ENCODE results near the gene IFNGR1.
A peak's percentile ranks its signal among the peaks of the same experiment; 100 is the strongest.
"Not testable (repeated sequence)": the region's sequence is repeated elsewhere in the genome, so short reads cannot be mapped to it uniquely, and the experiment has no call there.

The IFNGR1 gene

GRCh38 chr6:137218917-137219663 is at the start of gene IFNGR1:
IFNGR1 (minus strand) TSS chr6:137219385; CDS start chr6:137219327, 58 bp downstream.
- peak; percentile 94 to 97 for DNase-seq (ENCODE audit: low read depth in 2 of 2)

DNA sequence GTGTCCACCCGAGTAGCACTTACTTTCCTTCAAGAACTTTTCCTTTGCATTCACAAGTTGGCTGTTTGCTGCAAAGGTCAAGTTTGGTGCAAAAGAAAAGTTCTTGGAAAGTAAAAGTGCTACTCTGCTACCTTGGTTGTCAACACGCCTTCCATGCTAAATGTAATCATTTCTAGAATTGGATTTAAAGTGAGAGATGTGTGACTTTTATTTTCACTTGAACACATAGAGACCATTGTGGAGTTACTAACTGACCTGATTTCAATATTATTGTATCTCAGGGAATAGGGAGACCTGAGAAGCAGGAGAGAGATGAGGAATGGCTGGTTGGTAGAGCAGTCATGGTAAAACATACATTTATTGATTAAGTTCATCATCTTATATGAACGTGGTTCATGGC is 49.7 kb upstream of the IFNGR1 start:
- no peak for DNase-seq (ENCODE audit: low read depth in 2 of 2)

- no peak for DNase-seq (ENCODE audit: low read depth in 2 of 2)
Measured at GRCh38 chr6:137266309-137266586, 47.1 kb upstream of the IFNGR1 start.

DNA sequence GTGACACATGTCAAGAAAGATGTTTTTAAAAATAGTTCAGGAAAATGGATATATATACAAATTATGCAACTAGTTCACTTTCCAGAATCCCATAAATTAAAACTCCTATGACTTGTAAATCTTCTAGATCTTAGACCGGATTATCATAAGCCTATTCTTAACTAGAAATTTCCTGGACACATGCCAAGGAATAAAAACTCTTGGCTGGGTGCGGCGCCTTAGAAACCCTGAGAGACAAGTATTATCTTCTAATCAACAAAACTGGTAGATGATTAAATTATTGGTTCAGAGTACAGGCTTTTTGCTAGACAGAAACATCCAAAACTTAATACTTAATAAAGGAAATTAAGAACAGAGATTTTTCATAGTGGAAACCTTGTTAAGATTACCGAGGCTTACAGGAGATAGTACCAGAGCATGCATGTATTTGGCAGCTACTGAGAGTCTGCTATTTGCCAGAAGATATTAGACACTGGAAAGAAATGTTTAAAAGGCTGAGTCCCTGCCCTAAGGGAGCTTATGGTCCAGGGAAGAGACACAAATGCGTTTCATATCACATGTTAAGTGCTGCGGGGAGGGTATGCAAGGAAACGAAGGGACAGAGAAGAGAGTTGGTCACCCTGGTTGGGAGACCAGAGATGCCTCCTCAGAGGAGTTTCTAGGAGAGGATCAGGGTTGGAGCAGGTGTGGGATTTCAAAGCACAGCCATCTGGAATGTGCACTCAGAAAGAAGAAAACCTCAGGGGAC is 46.5 kb upstream of the IFNGR1 start:
- DNase-seq (ENCODE audit: low read depth in 2 of 2) = no peak

DNA sequence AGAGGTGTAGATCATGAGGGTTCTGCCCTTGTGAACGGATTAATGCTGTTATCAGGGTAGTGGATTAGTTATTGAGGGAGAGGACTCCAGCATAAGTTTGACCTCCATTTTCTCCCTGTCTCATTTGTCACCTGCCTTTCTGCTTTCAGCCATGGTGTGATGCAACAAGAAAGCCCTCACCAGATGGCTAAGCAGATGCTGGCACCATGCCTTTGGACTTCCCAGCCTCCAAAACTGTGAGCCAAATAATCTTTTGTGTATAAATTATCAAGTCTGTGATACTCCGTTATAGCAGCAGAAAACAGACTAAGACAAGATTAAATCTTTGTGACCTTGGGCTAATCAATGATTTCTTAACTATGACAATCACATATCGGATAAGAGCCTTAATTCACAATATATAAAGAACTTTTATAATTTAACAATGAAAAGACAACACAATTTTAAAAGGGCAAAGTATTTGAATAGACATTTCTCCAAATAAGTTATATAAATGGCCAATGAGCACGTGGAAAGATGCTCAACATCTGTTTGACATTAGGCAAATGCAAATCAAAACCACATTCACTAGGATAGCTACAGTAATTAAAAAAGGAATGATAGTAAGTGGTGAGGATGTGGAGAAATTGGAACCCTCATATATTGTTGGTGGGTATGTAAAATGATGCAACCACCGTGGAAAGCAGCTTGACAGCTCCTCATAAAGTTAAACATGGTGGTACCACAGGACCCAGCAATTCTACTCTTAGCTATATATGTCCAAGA is 45.3 kb upstream of the IFNGR1 start:
- DNase-seq (ENCODE audit: low read depth in 2 of 2) = no peak

GRCh38 chr6:137261761-137262160 is 42.6 kb upstream of the IFNGR1 start:
- DNase-seq (ENCODE audit: low read depth in 2 of 2) = no peak

DNA sequence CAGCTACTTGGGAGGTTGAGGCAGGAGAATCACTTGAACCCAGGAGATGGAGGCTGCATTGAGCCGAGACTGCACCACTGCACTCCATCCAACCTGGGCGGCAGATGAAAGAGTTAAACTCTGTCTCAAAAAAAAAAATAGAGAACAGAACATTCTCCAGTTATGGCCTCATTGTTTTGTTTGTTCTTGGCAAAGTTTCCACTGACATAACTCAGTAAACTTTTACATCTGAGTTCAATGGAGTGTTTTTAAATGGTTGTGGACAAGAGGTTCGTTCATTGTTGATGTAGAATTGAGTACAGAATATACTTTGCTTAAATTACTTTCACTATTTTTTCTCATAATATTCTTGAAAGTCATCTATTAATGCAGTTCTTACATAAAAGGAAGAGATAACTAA is 42.2 kb upstream of the IFNGR1 start:
- no peak for DNase-seq (ENCODE audit: low read depth in 2 of 2)

DNA sequence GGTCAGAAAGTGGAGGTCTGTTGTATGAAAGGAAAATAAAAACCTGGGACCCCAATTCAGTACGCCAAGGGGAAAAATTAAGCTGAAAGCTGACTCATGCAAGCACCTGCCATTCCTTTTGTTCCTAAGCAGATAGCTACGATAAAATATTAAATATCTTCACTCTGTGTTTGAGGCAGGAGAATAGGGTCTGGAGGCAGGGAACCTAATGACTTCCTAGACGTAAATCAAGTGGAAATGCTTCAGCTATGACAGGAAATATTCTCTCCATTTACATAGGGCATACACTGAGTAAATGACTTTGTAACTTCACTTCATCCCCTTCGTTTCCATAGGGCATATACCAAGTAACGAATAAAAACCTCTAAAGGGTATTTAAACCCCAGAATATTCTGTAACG is 41.0 kb upstream of the IFNGR1 start:
- no peak for DNase-seq (ENCODE audit: low read depth in 2 of 2)

DNA sequence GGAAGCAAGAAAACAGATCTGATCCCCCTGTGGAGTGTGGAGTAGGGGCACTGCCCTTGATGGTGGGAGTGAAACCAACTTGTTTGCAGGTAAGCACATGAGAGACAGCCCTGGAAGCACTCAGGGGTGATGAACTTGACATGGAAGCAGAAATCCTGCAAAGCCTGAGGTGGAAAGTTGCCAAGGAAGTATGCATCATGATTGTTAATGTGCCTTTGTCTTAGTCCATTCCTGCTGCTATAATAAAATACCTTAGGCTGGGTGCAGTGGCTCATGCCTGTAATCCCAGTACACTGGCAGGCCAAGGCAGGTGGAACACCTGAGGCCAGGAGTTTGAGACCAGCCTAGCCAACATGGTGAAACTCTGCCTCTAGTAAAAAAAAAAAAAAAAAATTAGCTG is 40.2 kb upstream of the IFNGR1 start:
- DNase-seq (ENCODE audit: low read depth in 2 of 2) = no peak

DNA sequence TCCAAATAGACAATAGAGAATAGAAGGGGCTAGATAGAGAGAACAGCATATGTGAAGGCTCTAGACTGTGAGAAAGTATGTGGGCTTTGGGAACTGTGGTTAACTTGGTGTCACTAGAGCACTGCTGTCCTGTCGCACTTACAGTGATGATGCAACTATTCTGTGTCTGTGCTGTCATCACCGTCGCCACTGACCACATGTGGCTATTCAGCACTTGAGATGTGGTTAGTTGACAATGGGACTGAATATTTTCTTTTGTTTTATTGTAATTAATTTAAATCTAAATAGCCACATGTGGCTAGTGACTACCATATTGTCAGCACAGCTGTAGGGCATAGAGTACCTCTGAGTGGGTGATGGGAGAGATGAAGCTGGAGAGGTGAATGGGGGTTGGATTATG is 39.0 kb upstream of the IFNGR1 start:
- DNase-seq (ENCODE audit: low read depth in 2 of 2) = no peak

GRCh38 chr6:137256350-137257103 is 37.3 kb upstream of the IFNGR1 start:
- no peak for DNase-seq (ENCODE audit: low read depth in 2 of 2)

DNA sequence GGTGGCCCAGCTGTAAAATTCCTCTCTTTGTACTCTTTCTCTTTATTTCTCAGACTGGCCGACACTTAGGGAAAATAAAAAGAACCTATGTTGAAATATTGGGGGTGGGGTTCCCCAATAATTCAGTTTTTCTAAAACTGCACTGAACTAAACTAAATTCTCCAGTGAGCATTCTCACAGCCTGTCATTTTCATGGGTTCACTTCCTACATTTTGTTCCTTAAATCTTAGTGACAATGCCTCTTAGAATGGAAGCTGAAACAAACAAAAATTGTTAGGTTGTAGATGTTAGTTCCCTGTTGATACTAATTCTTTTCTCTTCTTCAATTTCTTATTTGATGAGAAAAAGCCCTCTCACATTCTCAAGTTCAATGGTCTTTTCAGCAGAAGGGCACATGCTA is 35.8 kb upstream of the IFNGR1 start:
- DNase-seq (ENCODE audit: low read depth in 2 of 2) = no peak

DNA sequence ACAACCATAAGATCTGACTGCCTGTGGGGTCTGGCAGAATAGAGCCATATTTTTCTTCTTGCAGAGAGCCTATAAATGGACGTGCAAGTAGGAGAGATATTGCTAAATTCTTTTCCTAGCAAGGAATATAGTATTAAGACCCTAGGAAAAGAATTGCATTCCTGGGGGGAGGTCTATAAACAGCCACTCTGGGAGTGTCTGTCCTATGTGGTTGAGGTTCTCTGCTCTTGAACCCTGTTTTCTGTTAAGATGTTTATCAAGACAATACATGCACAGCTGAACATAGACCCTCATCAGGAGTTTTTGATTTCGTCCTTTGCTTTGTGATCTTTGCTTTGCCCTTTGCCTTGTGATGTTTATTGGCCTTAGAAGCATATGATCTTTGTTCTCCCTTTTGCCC is 35.2 kb upstream of the IFNGR1 start:
- not testable (repeated sequence) for DNase-seq (ENCODE audit: low read depth in 2 of 2)

GRCh38 chr6:137248702-137249101 is 29.5 kb upstream of the IFNGR1 start:
- DNase-seq (ENCODE audit: low read depth in 2 of 2) = no peak

GRCh38 chr6:137247724-137248123 is 28.5 kb upstream of the IFNGR1 start:
- no peak for DNase-seq (ENCODE audit: low read depth in 2 of 2)

DNA sequence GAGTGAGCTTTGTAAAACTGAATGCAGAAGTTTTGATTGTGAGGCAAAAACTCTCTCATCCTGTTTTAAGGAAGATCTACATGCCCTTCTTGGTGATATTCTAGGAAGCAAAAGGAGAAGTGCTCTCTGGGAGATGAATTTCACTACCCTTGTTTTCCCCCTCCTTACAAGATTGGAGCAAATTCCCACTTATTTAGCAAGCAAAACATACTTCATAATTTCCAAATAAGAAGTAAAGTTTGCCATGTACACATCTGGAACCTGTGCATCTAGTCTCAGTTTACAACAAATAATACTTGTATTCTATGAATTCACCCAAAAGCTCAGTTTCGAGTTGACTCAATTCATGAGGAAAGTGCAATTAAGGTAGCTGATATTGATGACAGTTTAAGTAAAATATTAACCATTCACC is 27.6 kb upstream of the IFNGR1 start:
- no peak for DNase-seq (ENCODE audit: low read depth in 2 of 2)

- DNase-seq (ENCODE audit: low read depth in 2 of 2) = no peak
Measured at GRCh38 chr6:137246164-137246563, 27.0 kb upstream of the IFNGR1 start.

DNA sequence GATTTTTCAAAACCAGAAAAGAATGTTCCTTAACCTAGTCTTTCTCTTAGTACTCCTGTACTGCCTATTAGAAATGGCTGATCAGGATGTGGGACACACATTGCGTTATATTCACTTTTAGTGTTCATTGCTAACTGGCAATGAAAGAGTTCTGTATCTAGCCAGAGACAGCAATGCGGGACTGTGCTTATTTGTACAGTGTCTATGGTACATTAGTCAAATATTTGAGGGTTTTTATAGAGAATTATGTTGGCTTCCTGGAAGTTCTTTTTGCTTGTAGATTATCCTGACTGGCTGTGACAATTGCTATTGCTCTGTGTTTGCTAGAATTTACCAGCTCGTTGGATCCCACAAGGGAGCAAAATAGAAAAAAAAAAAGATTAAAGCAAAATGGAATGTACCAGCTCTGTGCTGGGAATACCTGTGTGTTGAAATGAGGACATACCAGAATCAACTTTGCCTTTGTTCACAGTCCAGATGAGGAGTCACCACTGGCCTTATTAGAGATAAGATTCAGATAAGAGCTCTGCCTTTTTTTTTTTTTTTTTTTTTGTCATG is 22.4 kb upstream of the IFNGR1 start:
- DNase-seq (ENCODE audit: low read depth in 2 of 2) = no peak

DNA sequence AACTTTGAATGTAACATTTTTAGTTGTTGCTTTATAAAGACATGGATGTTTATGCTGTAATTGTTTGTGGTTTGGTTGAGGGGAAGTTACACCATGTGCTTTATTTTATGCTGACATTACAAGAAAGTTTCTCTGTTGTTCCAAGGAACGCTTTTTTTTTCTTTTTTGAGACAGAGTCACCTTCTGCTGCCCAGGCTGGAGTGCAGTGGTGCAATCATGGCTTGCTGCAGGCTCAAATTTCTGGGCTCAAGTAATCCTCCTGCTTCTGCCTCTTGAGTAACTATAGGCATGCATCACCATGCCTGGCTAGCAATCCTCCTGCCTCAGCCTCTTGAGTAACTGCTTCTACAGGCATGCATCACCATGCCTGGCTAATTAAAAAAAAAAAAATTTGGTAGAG is 21.0 kb upstream of the IFNGR1 start:
- DNase-seq (ENCODE audit: low read depth in 2 of 2) = no peak

- no peak for DNase-seq (ENCODE audit: low read depth in 2 of 2)
Measured at GRCh38 chr6:137237413-137238170, 18.4 kb upstream of the IFNGR1 start.

Measured in stimulated activated CD4-positive, alpha-beta T cell treated with anti-CD3 and anti-CD28 coated beads, Interleukin-12 subunit alpha, Interleukin-12 subunit beta, amount 100 ng/mL, for 24 hours (primary cell).